ENCODE results near the gene NAALADL2. TPM values are rescaled to one million over a fixed set of nuclear protein-coding genes. Genes with fewer than 3 reads are reported as not detected.

Gene NAALADL2
- total RNA-seq, 1 experiment from 2014 or later: 2.7 TPM

- Histone ChIP-seq H3K27ac (ENCODE audit: low read length) (no peak overlapping the region), H3K9me3 (ENCODE audit: control insufficient read depth, insufficient read depth, low read depth, low read length) (no peaks in the 10 kb centered on the region), H3K4me3 (ENCODE audit: low read depth in 2 of 2, low read length in 2 of 2) (no peak overlapping the region), H3K27me3 (ENCODE audit: control insufficient read depth, insufficient read depth, low read length) (no peaks in the 10 kb centered on the region), H3K4me1 (ENCODE audit: control insufficient read depth, insufficient read depth, low read length) (no peaks in the 10 kb centered on the region), H3K36me3 (ENCODE audit: control insufficient read depth, insufficient read depth, low read length) (no peaks in the 10 kb centered on the region)
- ChIA-PET CTCF (no interaction called here), POLR2A (no interaction called here)
- ATAC-seq: no peak
- intact Hi-C loops (cut with micrococcal nuclease; ENCODE audit: unreplicated experiment) (no loop called here), in situ Hi-C loops (cut with HindIII; ENCODE audit: low pct_unique_long_range_greater_than_20kb, low sequenced_read_pairs) (no loop called here)
- no peak for TF ChIP-seq REST (IDR thresholded peaks at IDR 0.05; ENCODE audit: insufficient read depth in 1 of 2, low read depth in 2 of 2, low read length in 1 of 2)
- TF ChIP-seq TCF7L2 (IDR thresholded peaks at IDR 0.05; ENCODE audit: low read depth, low read length): no peak
- BruUV-seq (replicated peaks): no TSS peak
- DNase-seq (ENCODE audit: low read depth, low spot score): no peak
Observed at GRCh38 chr3:175107995-175108394, 248.9 kb downstream of the NAALADL2 start.

GRCh38 chr3:175108613-175109151 is 249.5 kb downstream of the NAALADL2 start:
- Histone ChIP-seq H3K4me3 (ENCODE audit: low read depth in 2 of 2, low read length in 2 of 2) (no peak overlapping the region), H3K27me3 (ENCODE audit: control insufficient read depth, insufficient read depth, low read length) (no peaks in the 10 kb centered on the region), H3K9me3 (ENCODE audit: control insufficient read depth, insufficient read depth, low read depth, low read length) (no peaks in the 10 kb centered on the region), H3K4me1 (ENCODE audit: control insufficient read depth, insufficient read depth, low read length) (no peaks in the 10 kb centered on the region), H3K27ac (ENCODE audit: low read length) (no peak overlapping the region), H3K36me3 (ENCODE audit: control insufficient read depth, insufficient read depth, low read length) (no peaks in the 10 kb centered on the region)
- ChIA-PET CTCF (no interaction called here), POLR2A (no interaction called here)
- intact Hi-C loops (cut with micrococcal nuclease; ENCODE audit: unreplicated experiment) (no loop called here), in situ Hi-C loops (cut with HindIII; ENCODE audit: low pct_unique_long_range_greater_than_20kb, low sequenced_read_pairs) (no loop called here)
- DNase-seq (ENCODE audit: low read depth, low spot score) (no peak), ATAC-seq (no peak)
- BruUV-seq (replicated peaks): no TSS peak
- TF ChIP-seq CTCF (IDR thresholded peaks at IDR 0.05): no peak

GRCh38 chr3:175111036-175111435 is 251.9 kb downstream of the NAALADL2 start:
- intact Hi-C loops (cut with micrococcal nuclease; ENCODE audit: unreplicated experiment) (no loop called here), in situ Hi-C loops (cut with HindIII; ENCODE audit: low pct_unique_long_range_greater_than_20kb, low sequenced_read_pairs) (no loop called here)
- ChIA-PET POLR2A (no interaction called here), CTCF (interaction anchor here (0.6 kb wide), 1 partner anchor 31 kb away, joined by 3 read pairs; no protein-coding TSS in a partner anchor)
- Histone ChIP-seq H3K27me3 (ENCODE audit: control insufficient read depth, insufficient read depth, low read length) (no peaks in the 10 kb centered on the region), H3K27ac (ENCODE audit: low read length) (no peak overlapping the region), H3K36me3 (ENCODE audit: control insufficient read depth, insufficient read depth, low read length) (no peaks in the 10 kb centered on the region), H3K4me3 (ENCODE audit: low read depth in 2 of 2, low read length in 2 of 2) (no peak overlapping the region), H3K4me1 (ENCODE audit: control insufficient read depth, insufficient read depth, low read length) (no peaks in the 10 kb centered on the region), H3K9me3 (ENCODE audit: control insufficient read depth, insufficient read depth, low read depth, low read length) (no peaks in the 10 kb centered on the region)
- DNase-seq (ENCODE audit: low read depth, low spot score) (no peak), ATAC-seq (no peak)
- TF ChIP-seq REST (IDR thresholded peaks at IDR 0.05; ENCODE audit: insufficient read depth in 1 of 2, low read depth in 2 of 2, low read length in 1 of 2): no peak
- no peak for TF ChIP-seq SIN3A (IDR thresholded peaks at IDR 0.05; ENCODE audit: borderline replicate concordance, insufficient read depth, low read depth, low read length)
- TF ChIP-seq TCF7L2 (IDR thresholded peaks at IDR 0.05; ENCODE audit: low read depth, low read length): no peak
- TF ChIP-seq POLR2AphosphoS5 (IDR thresholded peaks at IDR 0.05; ENCODE audit: low read depth, low read length): no peak
- no peak for TF ChIP-seq CTCF (IDR thresholded peaks at IDR 0.05)
- no TSS peak for BruUV-seq (replicated peaks)
